DND-41 (cell line): ENCODE results near the gene SHISA6.

Experiments
- ATAC-seq: fragments of 200-7000 bp; cut with Tn5 transposase; 3 replicates; pipeline ENCODE4 v1.9.1; 2021; ENCODE audit warnings: low read depth; ENCODE audit not compliant: insufficient read depth
- DNase-seq: peaks from one replicate; pipeline ENCODE4 v3.0.0-alpha.2; 2020
- H2AFZ ChIP-seq: 2 replicates; pipeline ENCODE4 v1.6.0; 2012; ENCODE audit warnings: low read depth, low read length
- H3K27ac ChIP-seq: 2 replicates; pipeline ENCODE4 v1.5.1; 2012; ENCODE audit warnings: low read length, inconsistent platforms
- H3K27me3 ChIP-seq: fragments of 200-600 bp; sonication (generic); 2 replicates; pipeline ENCODE4 v1.6.0; 2012; ENCODE audit warnings: low read length, mild to moderate bottlenecking, inconsistent platforms; ENCODE audit not compliant: insufficient read depth, poor library complexity
- H3K36me3 ChIP-seq: 2 replicates; pipeline ENCODE4 v1.5.1; 2012; ENCODE audit warnings: low read length, inconsistent platforms; ENCODE audit not compliant: insufficient read depth
- H3K4me1 ChIP-seq: 2 replicates; pipeline ENCODE4 v1.5.1; 2012; ENCODE audit warnings: mild to moderate bottlenecking, low read length; ENCODE audit not compliant: insufficient read depth
- H3K4me2 ChIP-seq: 2 replicates; pipeline ENCODE4 v1.6.0; 2012; ENCODE audit warnings: mild to moderate bottlenecking, moderate library complexity, low read length, inconsistent platforms; ENCODE audit not compliant: insufficient read depth
- H3K4me3 ChIP-seq, 2 experiments: fragments of 200-600 bp in 1 of 2; shearing (Covaris generic) in 1 of 2; 2 replicates each; pipeline ENCODE4 v1.5.1; 2012 to 2016; ENCODE audit warnings: inconsistent platforms in 2 of 2, low read length in 2 of 2, mild to moderate bottlenecking in 2 of 2, low read depth in 1 of 2, moderate library complexity in 1 of 2
- H3K79me2 ChIP-seq: 2 replicates; pipeline ENCODE4 v1.6.0; 2012; ENCODE audit warnings: low read length, inconsistent platforms; ENCODE audit not compliant: insufficient read depth
- H3K9ac ChIP-seq: 2 replicates; pipeline ENCODE4 v1.6.0; 2012; ENCODE audit warnings: low read depth, mild to moderate bottlenecking, inconsistent platforms, low read length, moderate library complexity
- H3K9me3 ChIP-seq: 2 replicates; pipeline ENCODE4 v1.5.1; 2012; ENCODE audit warnings: low read length, moderate library complexity, mild to moderate bottlenecking, inconsistent platforms; ENCODE audit not compliant: insufficient read depth, severe bottlenecking
- H4K20me1 ChIP-seq: 2 replicates; pipeline ENCODE4 v1.6.0; 2012; ENCODE audit warnings: low read length; ENCODE audit not compliant: insufficient read depth
- EZH2 ChIP-seq: IDR thresholded peaks from 3 replicates; pipeline ENCODE4 v1.6.1; 2012; ENCODE audit warnings: borderline replicate concordance, low read depth, mild to moderate bottlenecking, moderate library complexity, low read length, inconsistent platforms; ENCODE audit not compliant: severe bottlenecking
- TF ChIP-seq, protein P1 (sequence below): IDR thresholded peaks from 2 replicates; pipeline ENCODE4 v1.5.1; 2012; ENCODE audit warnings: borderline replicate concordance, low read length, moderate library complexity, mild to moderate bottlenecking; ENCODE audit not compliant: poor library complexity, severe bottlenecking; ENCODE audit errors: extremely low read depth

The SHISA6 gene

DNA sequence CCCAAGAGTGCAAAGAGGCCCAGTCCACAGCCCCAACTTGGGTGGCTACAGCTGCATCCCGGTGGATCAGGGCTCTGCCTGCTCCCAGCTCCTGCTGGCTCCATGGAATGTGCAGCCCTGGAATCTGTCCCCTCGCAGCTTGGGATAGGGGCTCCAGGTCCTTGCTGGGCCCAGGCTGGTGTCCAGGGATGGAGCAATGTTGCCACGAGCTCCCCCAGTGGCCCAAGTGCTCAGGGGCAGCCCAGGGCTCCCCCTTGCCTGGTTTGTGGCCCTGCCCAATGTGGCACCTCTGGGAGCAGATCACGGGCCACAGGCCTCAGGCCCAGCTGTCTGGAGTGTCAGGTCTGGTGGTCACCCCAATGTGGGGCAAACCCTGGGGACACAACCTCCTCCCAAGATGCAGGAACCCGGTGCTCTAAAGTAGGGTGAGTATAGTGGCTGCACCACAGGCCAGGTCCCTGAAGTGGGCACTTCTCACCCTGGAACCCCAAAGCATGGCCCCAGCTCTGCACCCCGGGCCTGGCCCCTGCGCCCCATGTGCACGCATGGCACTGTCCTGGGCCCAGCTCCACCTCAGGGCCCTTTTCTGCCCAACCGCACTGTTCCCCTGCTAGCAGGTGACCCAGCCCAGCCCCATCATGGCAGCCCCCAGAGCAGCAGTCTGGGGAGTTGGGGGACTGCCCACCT lies 342.4 kb downstream of the SHISA6 start:
- Histone ChIP-seq H3K27me3 (no peaks in the 10 kb centered on the region), H3K9me3 (peaks cover 17% of the 10 kb centered on the region), H3K9ac (no peak overlapping the region), H3K79me2 (no peaks in the 10 kb centered on the region), H3K27ac (no peak overlapping the region), H3K36me3 (no peaks in the 10 kb centered on the region), H4K20me1 (no peaks in the 10 kb centered on the region), H3K4me1 (no peaks in the 10 kb centered on the region), H3K4me2 (no peak overlapping the region), H3K4me3 (no peak overlapping the region), H2AFZ (no peak overlapping the region)
- DNase-seq: no peak
- no peak for ATAC-seq
- TF ChIP-seq, protein P1, sequence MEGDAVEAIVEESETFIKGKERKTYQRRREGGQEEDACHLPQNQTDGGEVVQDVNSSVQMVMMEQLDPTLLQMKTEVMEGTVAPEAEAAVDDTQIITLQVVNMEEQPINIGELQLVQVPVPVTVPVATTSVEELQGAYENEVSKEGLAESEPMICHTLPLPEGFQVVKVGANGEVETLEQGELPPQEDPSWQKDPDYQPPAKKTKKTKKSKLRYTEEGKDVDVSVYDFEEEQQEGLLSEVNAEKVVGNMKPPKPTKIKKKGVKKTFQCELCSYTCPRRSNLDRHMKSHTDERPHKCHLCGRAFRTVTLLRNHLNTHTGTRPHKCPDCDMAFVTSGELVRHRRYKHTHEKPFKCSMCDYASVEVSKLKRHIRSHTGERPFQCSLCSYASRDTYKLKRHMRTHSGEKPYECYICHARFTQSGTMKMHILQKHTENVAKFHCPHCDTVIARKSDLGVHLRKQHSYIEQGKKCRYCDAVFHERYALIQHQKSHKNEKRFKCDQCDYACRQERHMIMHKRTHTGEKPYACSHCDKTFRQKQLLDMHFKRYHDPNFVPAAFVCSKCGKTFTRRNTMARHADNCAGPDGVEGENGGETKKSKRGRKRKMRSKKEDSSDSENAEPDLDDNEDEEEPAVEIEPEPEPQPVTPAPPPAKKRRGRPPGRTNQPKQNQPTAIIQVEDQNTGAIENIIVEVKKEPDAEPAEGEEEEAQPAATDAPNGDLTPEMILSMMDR: no peak
- no peak for TF ChIP-seq EZH2

GRCh38 chr17:11589716-11590115 lies 348.7 kb downstream of the SHISA6 start:
- Histone ChIP-seq H3K9me3 (no peaks in the 10 kb centered on the region), H3K79me2 (no peaks in the 10 kb centered on the region), H3K36me3 (no peaks in the 10 kb centered on the region), H3K4me3 (no peak overlapping the region), H3K9ac (no peak overlapping the region), H3K4me2 (no peak overlapping the region), H3K4me1 (no peaks in the 10 kb centered on the region), H4K20me1 (no peaks in the 10 kb centered on the region), H3K27me3 (no peaks in the 10 kb centered on the region), H2AFZ (no peak overlapping the region), H3K27ac (no peak overlapping the region)
- TF ChIP-seq, protein P1: no peak
- no peak for TF ChIP-seq EZH2
- no peak for DNase-seq
- no peak for ATAC-seq

- no peak within 1 kb of the TSS for H3K9ac ChIP-seq
- no peak within 1 kb of the TSS for H3K4me2 ChIP-seq
- no peaks in the 10 kb centered on the region for H3K9me3 ChIP-seq
- no peaks in the 10 kb centered on the region for H3K4me1 ChIP-seq
- no peaks in the 10 kb centered on the region for H4K20me1 ChIP-seq
- no peak within 1 kb of the TSS for H3K27ac ChIP-seq
- no peak within 1 kb of the TSS for H3K4me3 ChIP-seq
- TF ChIP-seq, protein P1: no peak
- no peak for TF ChIP-seq EZH2
- ATAC-seq: no peak
- no peak within 1 kb of the TSS for H2AFZ ChIP-seq
- no peaks in the 10 kb centered on the region for H3K27me3 ChIP-seq
- no peaks in the 10 kb centered on the region for H3K79me2 ChIP-seq
- no peaks in the 10 kb centered on the region for H3K36me3 ChIP-seq
- no peak for DNase-seq
Measured at GRCh38 chr17:11598274-11599221, 357.5 kb downstream of the SHISA6 start, which contains the start of gene DNAH9. Gene DNAH9 (plus strand): TSS chr17:11598470. CDS start chr17:11598499, 29 bp downstream.
